ENCODE data around the gene CST2.

GRCh38 chr20:23873370-23874015 lies 47.0 kb upstream of the CST2 start:
- TF ChIP-seq, protein P1, sequence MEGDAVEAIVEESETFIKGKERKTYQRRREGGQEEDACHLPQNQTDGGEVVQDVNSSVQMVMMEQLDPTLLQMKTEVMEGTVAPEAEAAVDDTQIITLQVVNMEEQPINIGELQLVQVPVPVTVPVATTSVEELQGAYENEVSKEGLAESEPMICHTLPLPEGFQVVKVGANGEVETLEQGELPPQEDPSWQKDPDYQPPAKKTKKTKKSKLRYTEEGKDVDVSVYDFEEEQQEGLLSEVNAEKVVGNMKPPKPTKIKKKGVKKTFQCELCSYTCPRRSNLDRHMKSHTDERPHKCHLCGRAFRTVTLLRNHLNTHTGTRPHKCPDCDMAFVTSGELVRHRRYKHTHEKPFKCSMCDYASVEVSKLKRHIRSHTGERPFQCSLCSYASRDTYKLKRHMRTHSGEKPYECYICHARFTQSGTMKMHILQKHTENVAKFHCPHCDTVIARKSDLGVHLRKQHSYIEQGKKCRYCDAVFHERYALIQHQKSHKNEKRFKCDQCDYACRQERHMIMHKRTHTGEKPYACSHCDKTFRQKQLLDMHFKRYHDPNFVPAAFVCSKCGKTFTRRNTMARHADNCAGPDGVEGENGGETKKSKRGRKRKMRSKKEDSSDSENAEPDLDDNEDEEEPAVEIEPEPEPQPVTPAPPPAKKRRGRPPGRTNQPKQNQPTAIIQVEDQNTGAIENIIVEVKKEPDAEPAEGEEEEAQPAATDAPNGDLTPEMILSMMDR (IDR thresholded peaks at IDR 0.05): no peak
- TF ChIP-seq EZH2phosphoT487 (IDR thresholded peaks at IDR 0.05): no peak

Measured in neural progenitor cell (in vitro differentiated cells).